Heart left ventricle (tissue), 13 donors: Measurements from ENCODE around the gene BLOC1S1.

Experiments used
- POLR2A ChIP-seq, 2 donors: fragments of 450-650 bp; IDR thresholded peaks; one replicate each; pipeline ENCODE4 v1.6.1; 2017; ENCODE audit warnings: antibody characterized with exemption in 2 of 2, mild to moderate bottlenecking in 2 of 2, moderate library complexity in 2 of 2
- TF ChIP-seq, protein P1 (sequence below), 12 donors: fragments of 200-600 bp; sonication (generic) in 4 of 12; IDR thresholded peaks; one replicate each; pipeline versions ENCODE4 v1.5.0 to v1.8.0; 2018 to 2022; ENCODE audit warnings: antibody characterized with exemption in 12 of 12, mild to moderate bottlenecking in 5 of 12
- donor health status: ischemic (EF 13 %, LVEDD 7.1; RV severe dilation, severe dysfunction).
- donor health status: DM: no; HTN: yes; CAD: no.
- donor health status: DM: no; HTN: no; CAD: no.
- donor health status: ischemic (EF 25% LVEDD 6.9; RV normal size, moderate dysfunction).
- donor health status: ischemic (EF 25% LVEDD 5.7; RV mildly dilated, moderate dysfunction).
- donor health status: ischemic (EF 35%, LVEDD 5.7; RV mildly dilated, moderate dysfunction).
- donor health status: nonischemic (EF 11% LVEDD 7.7; RV severe dilation, severe dysfunction).
- donor health status: DM: yes; HTN: yes; CAD: no.
- donor health status: PGD.
- donor health status: ischemic (EF 29% LVEDD 5.4; RV normal size, mild dysfunction).
- donor health status: nonischemic (EF 23%, LVEDD 6.1; RV moderate dilation, normal function).

DNA sequence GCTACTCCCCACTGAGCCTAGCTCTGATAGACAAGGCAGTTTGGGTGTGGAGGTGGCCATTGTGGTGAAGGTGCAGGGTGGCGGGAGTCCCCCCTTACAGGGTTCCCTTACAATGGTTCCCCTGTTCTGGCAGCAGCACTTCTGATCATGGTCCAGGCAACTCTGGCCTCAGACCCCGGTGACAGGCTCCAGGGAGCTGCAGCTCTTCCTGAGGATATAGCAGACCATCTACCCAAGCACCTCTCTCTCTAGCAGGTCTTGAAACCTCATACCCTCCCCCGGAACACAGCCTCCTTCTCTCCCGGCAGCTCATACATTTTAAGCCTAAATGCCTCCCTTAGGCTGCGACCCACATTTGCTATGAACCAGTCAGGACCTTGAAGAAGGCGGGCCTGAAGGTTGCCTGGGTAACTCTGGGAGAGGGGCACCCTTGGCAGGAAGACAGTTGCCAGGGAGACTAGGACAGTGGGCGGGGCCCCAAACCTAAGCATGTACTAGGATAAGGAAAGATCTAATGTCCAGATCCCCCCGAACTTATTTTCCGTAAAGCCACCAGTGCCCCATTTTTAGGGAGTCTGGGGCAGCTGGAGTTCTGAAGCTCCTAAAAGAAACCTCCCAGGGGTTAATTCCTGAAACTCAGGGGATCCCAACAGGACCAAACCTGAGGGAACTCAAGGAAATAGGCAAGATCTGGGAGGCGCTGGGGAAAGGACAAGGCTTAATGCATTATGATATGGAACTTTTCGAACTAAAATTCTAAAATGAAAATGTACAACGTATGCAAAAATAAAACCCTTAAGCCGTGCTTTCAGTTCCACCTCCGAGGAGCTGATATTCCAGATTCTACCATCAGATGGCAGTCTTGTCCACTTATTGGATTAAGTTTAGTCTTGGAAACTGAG is 22.5 kb downstream of the BLOC1S1 start:
- TF ChIP-seq, protein P1, sequence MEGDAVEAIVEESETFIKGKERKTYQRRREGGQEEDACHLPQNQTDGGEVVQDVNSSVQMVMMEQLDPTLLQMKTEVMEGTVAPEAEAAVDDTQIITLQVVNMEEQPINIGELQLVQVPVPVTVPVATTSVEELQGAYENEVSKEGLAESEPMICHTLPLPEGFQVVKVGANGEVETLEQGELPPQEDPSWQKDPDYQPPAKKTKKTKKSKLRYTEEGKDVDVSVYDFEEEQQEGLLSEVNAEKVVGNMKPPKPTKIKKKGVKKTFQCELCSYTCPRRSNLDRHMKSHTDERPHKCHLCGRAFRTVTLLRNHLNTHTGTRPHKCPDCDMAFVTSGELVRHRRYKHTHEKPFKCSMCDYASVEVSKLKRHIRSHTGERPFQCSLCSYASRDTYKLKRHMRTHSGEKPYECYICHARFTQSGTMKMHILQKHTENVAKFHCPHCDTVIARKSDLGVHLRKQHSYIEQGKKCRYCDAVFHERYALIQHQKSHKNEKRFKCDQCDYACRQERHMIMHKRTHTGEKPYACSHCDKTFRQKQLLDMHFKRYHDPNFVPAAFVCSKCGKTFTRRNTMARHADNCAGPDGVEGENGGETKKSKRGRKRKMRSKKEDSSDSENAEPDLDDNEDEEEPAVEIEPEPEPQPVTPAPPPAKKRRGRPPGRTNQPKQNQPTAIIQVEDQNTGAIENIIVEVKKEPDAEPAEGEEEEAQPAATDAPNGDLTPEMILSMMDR (IDR thresholded peaks at IDR 0.05) = peak; percentile 78 to 91 (median 86)
- no peak for TF ChIP-seq POLR2A (IDR thresholded peaks at IDR 0.05)
